Calu3 (cell line): Measurements from ENCODE around the gene COX6A2. TPM values are rescaled to one million over a fixed set of nuclear protein-coding genes. Genes with fewer than 3 reads are reported as not detected.
"Not testable (repeated sequence)": the region's sequence is repeated elsewhere in the genome, so short reads cannot be mapped to it uniquely, and the experiment has no call there.

Experiments
- BruUV-seq: library from RNA; stranded (reverse); fragments of 400-500 nt; replicated peaks from 2 replicates; lab custom pipeline; 2021; lab: Mats Ljungman, UMichigan
- CTCF ChIA-PET: fragments of 300-600 bp; sonication (Branson Sonifier 250); formaldehyde crosslinking; loops from one replicate; lab custom pipeline; 2022; ENCODE audit warnings: antibody characterized with exemption; lab: Charles Lee
- DNase-seq: peaks from one replicate; pipeline ENCODE4 v3.0.0; 2022
- H3K27ac Mint-ChIP-seq: one replicate; pipeline ENCODE4 v1.8.0; 2022; ENCODE audit warnings: mixed read lengths; ENCODE audit not compliant: unreplicated experiment
- H3K27me3 Mint-ChIP-seq: one replicate; pipeline ENCODE4 v1.8.0; 2022; ENCODE audit warnings: mixed read lengths; ENCODE audit not compliant: unreplicated experiment
- H3K36me3 Mint-ChIP-seq: one replicate; pipeline ENCODE4 v1.8.0; 2022; ENCODE audit warnings: mild to moderate bottlenecking, moderate library complexity, mixed read lengths; ENCODE audit not compliant: insufficient read depth, unreplicated experiment
- H3K4me1 Mint-ChIP-seq: one replicate; pipeline ENCODE4 v1.8.0; 2022; ENCODE audit warnings: mild to moderate bottlenecking, low read depth, mixed read lengths; ENCODE audit not compliant: unreplicated experiment
- H3K4me3 Mint-ChIP-seq: one replicate; pipeline ENCODE4 v1.8.0; 2022; ENCODE audit warnings: mild to moderate bottlenecking, low read depth, moderate library complexity, mixed read lengths; ENCODE audit not compliant: unreplicated experiment
- H3K9me3 Mint-ChIP-seq: one replicate; pipeline ENCODE4 v1.8.0; 2022; ENCODE audit warnings: low read depth, mixed read lengths; ENCODE audit not compliant: unreplicated experiment
- intact Hi-C: fragments of 100-400 bp; cut with micrococcal nuclease; formaldehyde crosslinking; loops from one replicate; pipeline ENCODE4 v1.10.0; 2022; ENCODE audit not compliant: unreplicated experiment
- total RNA-seq: library from RNA; stranded (reverse); gene quantifications from 2 replicates; pipeline ENCODE4 v1.2.3, GENCODE V29; 2022
- TF ChIP-seq, protein P1 (sequence below): fragments of 200-600 bp; IDR thresholded peaks from one replicate; pipeline ENCODE4 v1.8.0; 2022; ENCODE audit warnings: antibody characterized with exemption; ENCODE audit not compliant: unreplicated experiment

Gene COX6A2
- total RNA-seq, 1 experiment from 2014 or later, result not detected

DNA sequence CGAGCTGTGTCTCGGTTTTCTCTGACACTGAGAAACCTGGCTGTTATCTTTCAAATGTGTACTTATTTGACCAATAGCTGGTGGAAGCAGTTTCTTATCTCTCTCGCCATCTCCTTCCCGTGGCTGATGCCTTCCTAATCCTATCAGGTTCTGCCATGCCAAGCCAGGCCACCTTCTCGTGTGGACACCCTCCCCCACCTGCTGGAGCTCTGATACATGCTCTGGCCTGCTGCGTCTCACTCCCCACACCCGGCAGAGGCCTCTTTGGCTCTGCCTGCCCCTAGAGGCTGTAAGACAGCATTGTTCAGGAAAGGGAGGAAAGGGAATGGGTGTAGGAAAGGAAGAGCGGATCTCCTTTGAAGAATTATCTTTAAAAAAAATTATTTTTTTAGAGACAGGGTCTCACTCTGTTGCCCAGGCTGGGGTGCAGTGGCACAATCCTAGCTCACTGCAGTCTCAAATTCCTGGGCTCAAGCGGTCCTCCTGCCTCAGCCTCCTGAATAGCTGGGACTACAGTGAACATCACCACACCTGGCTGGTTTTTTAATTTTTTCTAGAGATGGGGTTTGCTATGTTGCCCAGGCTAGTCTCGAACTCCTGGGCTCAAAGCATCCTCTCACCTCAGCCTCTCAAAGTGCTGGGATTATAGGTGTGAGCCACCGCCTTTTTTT lies 23.7 kb upstream of the COX6A2 start:
- BruUV-seq, result no TSS peak
- CTCF ChIA-PET, result interaction anchor here (0.6 to 1.7 kb wide), 8 partner anchors 9 to 467 kb away, joined by 3 to 11 read pairs (median 4); partner anchors contain the start of genes HSD3B7, KAT8, ZNF267 and ZNF843
- no peak overlapping the region for H3K4me3 Mint-ChIP-seq
- peak overlapping the region; percentile 10 for H3K27ac Mint-ChIP-seq
- DNase-seq, result peak; percentile 83
- intact Hi-C loops, result loop anchor here (5.0 to 10.0 kb wide), 3 partner anchors 35 to 415 kb away; no protein-coding TSS in a partner anchor
- H3K9me3 Mint-ChIP-seq, result no peaks in the 10 kb centered on the region
- TF ChIP-seq, protein P1, sequence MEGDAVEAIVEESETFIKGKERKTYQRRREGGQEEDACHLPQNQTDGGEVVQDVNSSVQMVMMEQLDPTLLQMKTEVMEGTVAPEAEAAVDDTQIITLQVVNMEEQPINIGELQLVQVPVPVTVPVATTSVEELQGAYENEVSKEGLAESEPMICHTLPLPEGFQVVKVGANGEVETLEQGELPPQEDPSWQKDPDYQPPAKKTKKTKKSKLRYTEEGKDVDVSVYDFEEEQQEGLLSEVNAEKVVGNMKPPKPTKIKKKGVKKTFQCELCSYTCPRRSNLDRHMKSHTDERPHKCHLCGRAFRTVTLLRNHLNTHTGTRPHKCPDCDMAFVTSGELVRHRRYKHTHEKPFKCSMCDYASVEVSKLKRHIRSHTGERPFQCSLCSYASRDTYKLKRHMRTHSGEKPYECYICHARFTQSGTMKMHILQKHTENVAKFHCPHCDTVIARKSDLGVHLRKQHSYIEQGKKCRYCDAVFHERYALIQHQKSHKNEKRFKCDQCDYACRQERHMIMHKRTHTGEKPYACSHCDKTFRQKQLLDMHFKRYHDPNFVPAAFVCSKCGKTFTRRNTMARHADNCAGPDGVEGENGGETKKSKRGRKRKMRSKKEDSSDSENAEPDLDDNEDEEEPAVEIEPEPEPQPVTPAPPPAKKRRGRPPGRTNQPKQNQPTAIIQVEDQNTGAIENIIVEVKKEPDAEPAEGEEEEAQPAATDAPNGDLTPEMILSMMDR, result peak; percentile 81
- H3K4me1 Mint-ChIP-seq, result peaks cover 21% of the 10 kb centered on the region
- H3K27me3 Mint-ChIP-seq, result no peaks in the 10 kb centered on the region
- H3K36me3 Mint-ChIP-seq, result peaks cover 35% of the 10 kb centered on the region

DNA sequence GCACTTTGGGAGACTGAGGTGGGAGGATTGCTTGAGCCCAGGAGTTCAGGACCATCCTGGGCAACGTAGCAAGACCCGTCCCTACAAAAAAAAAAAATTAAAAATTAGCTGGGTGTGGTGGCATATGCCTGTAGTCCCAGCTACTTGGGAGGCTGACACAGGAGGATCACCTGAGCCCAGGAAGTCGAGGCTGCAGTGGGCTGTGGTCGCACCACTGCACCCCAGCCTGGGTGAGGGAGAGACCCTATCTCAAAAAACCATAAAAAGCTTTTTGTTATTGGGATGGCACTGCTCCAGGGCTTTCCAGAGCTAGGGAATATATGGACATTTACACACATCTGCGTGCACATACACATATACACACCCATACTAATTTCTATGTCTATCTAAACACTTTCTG lies 23.0 kb upstream of the COX6A2 start:
- H3K4me1 Mint-ChIP-seq, result peaks cover 21% of the 10 kb centered on the region
- BruUV-seq, result no TSS peak
- H3K4me3 Mint-ChIP-seq, result no peak overlapping the region
- intact Hi-C loops, result loop anchor here (5.0 to 10.0 kb wide), 3 partner anchors 36 to 416 kb away; no protein-coding TSS in a partner anchor
- no peaks in the 10 kb centered on the region for H3K9me3 Mint-ChIP-seq
- H3K27me3 Mint-ChIP-seq, result no peaks in the 10 kb centered on the region
- peaks cover 35% of the 10 kb centered on the region for H3K36me3 Mint-ChIP-seq
- peak overlapping the region; percentile 11 for H3K27ac Mint-ChIP-seq
- TF ChIP-seq, protein P1, result no peak
- DNase-seq, result no peak
- CTCF ChIA-PET, result interaction anchor here (0.6 to 1.7 kb wide), 9 partner anchors 8 to 466 kb away, joined by 3 to 11 read pairs (median 3); partner anchors contain the start of genes HSD3B7, KAT8, ZNF267 and ZNF843

DNA sequence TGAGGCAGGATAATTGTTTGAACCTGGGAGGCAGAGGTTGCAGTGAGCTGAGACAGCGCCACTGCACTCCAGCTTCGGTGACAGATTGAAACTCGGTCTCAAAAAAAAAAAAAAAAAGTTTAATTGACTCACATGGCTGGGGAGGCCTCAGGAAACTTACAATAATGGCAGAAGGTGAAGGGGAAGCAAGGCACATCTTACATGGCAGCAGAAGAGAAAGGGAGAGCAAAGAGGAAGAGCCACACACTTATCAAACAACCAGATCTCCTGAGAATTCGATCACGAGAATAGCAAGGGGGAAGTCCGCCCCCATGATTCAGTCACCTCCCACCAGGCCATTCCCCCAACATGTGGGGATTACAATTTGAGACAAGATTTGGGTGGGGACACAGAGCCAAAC lies 17.8 kb upstream of the COX6A2 start:
- CTCF ChIA-PET, result interaction anchor here (0.7 to 1.0 kb wide), 2 partner anchors 12 to 493 kb away, joined by 3 to 6 read pairs; no protein-coding TSS in a partner anchor
- H3K4me3 Mint-ChIP-seq, H3K4me1 Mint-ChIP-seq, BruUV-seq, H3K9me3 Mint-ChIP-seq, H3K27ac Mint-ChIP-seq, H3K27me3 Mint-ChIP-seq, DNase-seq, intact Hi-C loops: not testable (repeated sequence)
- H3K36me3 Mint-ChIP-seq, result peaks cover 17% of the 10 kb centered on the region

DNA sequence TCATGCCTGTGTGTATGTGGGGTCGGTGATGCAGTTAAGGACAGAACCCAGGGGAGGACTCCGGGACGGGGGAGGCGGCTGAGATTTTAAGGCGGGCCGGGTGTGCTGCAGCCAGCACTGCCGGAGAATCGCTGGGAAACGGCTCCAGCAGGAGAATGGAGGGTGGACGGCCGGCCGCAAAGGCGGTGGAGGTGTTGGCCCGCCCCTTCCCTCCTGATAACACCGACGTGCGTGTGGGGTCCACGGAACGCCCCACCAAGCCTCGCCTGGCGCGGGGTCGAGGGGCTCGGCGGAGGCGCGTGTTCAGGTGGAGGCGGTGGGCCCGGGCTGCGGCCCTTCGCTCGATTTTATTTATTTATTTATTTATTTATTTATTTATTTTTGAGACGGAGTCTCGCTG lies 13.8 kb upstream of the COX6A2 start:
- no peaks in the 10 kb centered on the region for H3K9me3 Mint-ChIP-seq
- TF ChIP-seq, protein P1, result no peak
- H3K36me3 Mint-ChIP-seq, result peaks cover 17% of the 10 kb centered on the region
- DNase-seq, result no peak
- H3K4me3 Mint-ChIP-seq, result peak overlapping the region; percentile 72
- H3K27me3 Mint-ChIP-seq, result peaks cover 8% of the 10 kb centered on the region
- BruUV-seq, result no TSS peak
- peaks cover 7% of the 10 kb centered on the region for H3K4me1 Mint-ChIP-seq
- CTCF ChIA-PET, result interaction anchor here (0.6 to 1.3 kb wide), 5 partner anchors 16 to 325 kb away, joined by 3 to 5 read pairs (median 4); partner anchors contain the start of gene ARMC5
- peak overlapping the region; percentile 62 for H3K27ac Mint-ChIP-seq
- intact Hi-C loops, result loop anchor here (5.0 kb wide), 2 partner anchors 55 to 240 kb away; partner anchors contain the start of gene PYCARD
